ENCODE measurements around the gene RABAC1. TPM values are rescaled to one million over a fixed set of nuclear protein-coding genes. Genes with fewer than 3 reads are reported as not detected.

Gene RABAC1
- total and polyA plus RNA-seq, 2 of the 13 experiments (the other 11 are each of a cell fraction or from before 2014, with no cell fraction given): 37.4 to 74.0 TPM

DNA sequence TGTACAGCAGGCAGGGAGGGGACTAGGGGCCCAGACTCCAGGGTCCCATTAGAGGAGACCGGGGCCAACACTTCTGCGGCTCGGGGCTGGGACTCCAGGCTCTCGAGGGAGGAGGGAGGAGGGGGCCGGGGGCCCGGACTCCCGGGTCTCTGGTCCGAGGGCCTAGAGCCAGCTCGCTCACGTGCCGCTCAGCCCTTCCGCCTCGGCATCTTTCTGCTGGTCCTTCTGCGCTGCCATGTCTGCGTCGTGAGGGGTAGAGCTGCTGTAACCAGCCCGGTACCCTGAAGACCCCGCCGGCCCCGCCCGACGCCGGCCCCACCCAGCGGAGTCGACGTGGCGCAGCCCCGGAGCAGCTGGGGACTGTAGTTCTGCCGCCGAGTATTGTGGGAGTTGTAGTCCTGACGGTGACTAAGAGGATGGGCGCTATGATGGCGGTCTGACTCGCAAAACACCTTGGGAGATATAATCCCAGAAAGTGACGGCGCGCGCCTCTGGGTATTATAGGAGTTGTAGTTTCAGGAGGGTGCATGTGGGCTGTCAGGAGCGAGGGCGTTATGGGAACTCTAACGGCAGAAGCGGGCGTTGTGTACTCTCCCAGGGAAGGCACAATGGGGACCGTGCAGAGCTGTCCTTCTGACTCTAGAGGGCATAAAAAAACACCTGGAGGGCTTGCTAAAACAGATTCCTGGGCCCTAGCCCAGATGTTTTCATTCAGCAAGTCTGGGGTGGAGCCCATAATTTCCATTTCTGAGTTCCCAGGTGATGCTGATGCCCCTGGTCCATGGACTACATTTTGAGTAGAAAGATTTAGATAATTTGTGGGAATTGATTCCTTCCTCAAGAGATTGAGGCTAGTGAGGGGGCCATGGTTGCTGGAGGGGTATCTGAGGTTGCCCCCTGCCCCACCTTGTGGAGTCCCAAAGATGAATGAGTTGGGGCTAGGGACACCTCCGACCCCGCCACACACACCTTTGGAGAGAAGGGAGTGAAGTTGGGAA is at the start of gene RABAC1 (continued):
- TF ChIP-seq, protein P1, sequence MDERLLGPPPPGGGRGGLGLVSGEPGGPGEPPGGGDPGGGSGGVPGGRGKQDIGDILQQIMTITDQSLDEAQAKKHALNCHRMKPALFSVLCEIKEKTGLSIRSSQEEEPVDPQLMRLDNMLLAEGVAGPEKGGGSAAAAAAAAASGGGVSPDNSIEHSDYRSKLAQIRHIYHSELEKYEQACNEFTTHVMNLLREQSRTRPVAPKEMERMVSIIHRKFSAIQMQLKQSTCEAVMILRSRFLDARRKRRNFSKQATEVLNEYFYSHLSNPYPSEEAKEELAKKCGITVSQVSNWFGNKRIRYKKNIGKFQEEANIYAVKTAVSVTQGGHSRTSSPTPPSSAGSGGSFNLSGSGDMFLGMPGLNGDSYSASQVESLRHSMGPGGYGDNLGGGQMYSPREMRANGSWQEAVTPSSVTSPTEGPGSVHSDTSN (CRISPR knock-in tag; IDR thresholded peaks at IDR 0.05): no peak
- 0 out of 2 replicates have a peak, but pooled peaks have one; percentile 23 for TF ChIP-seq ZNF350 (CRISPR knock-in tag; IDR thresholded peaks at IDR 0.05; ENCODE audit: borderline replicate concordance, low read depth)
- TF ChIP-seq HMG20B (CRISPR knock-in tag; conservative IDR thresholded peaks at IDR 0.05): no peak
- peak; percentile 77; the same call in 1 of the 2 replicates for TF ChIP-seq ZBTB7A (CRISPR knock-in tag; IDR thresholded peaks at IDR 0.05)
- no peak for TF ChIP-seq ZNF878 (CRISPR knock-in tag; IDR thresholded peaks at IDR 0.05)
- TF ChIP-seq, protein P2, sequence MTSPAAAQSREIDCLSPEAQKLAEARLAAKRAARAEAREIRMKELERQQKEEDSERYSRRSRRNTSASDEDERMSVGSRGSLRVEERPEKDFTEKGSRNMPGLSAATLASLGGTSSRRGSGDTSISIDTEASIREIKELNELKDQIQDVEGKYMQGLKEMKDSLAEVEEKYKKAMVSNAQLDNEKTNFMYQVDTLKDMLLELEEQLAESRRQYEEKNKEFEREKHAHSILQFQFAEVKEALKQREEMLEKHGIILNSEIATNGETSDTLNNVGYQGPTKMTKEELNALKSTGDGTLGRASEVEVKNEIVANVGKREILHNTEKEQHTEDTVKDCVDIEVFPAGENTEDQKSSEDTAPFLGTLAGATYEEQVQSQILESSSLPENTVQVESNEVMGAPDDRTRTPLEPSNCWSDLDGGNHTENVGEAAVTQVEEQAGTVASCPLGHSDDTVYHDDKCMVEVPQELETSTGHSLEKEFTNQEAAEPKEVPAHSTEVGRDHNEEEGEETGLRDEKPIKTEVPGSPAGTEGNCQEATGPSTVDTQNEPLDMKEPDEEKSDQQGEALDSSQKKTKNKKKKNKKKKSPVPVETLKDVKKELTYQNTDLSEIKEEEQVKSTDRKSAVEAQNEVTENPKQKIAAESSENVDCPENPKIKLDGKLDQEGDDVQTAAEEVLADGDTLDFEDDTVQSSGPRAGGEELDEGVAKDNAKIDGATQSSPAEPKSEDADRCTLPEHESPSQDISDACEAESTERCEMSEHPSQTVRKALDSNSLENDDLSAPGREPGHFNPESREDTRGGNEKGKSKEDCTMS (CRISPR knock-in tag; conservative IDR thresholded peaks at IDR 0.05): no peak
- TF ChIP-seq ETV5 (CRISPR knock-in tag; IDR thresholded peaks at IDR 0.05; ENCODE audit: borderline replicate concordance): no peak
- no peak for TF ChIP-seq ZNF180 (CRISPR knock-in tag; IDR thresholded peaks at IDR 0.05; ENCODE audit: borderline replicate concordance, low read depth)
- no peak for TF ChIP-seq SNRNP70 (IDR thresholded peaks at IDR 0.05; ENCODE audit: low read depth, low read length)
- TF ChIP-seq ZNF557 (CRISPR knock-in tag; IDR thresholded peaks at IDR 0.05): no peak
- TF ChIP-seq, protein P3, sequence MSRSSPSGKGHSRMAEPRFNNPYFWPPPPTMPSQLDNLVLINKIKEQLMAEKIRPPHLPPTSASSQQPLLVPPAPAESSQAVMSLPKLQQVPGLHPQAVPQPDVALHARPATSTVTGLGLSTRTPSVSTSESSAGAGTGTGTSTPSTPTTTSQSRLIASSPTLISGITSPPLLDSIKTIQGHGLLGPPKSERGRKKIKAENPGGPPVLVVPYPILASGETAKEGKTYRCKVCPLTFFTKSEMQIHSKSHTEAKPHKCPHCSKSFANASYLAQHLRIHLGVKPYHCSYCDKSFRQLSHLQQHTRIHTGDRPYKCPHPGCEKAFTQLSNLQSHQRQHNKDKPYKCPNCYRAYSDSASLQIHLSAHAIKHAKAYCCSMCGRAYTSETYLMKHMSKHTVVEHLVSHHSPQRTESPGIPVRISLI (CRISPR knock-in tag; IDR thresholded peaks at IDR 0.05; ENCODE audit: borderline replicate concordance): peak; percentile 41; the same call in 1 of the 2 replicates

All from HepG2 (cell line).